Fibroblast of peridontal ligament (primary cell): ENCODE data around the gene ASPHD1.
"Not testable (repeated sequence)": the region's sequence is repeated elsewhere in the genome, so short reads cannot be mapped to it uniquely, and the experiment has no call there.

Experiments
- DNase-seq: peaks from one replicate; pipeline ENCODE4 v3.0.0-alpha.2; 2010; ENCODE audit errors: extremely low read depth

Gene ASPHD1

GRCh38 chr16:29900102-29900887, at the start of gene ASPHD1:
TSS of gene ASPHD1 (plus strand) at chr16:29900488. CDS start at chr16:29900972, 484 bp downstream.
- DNase-seq = peak; percentile 80

DNA sequence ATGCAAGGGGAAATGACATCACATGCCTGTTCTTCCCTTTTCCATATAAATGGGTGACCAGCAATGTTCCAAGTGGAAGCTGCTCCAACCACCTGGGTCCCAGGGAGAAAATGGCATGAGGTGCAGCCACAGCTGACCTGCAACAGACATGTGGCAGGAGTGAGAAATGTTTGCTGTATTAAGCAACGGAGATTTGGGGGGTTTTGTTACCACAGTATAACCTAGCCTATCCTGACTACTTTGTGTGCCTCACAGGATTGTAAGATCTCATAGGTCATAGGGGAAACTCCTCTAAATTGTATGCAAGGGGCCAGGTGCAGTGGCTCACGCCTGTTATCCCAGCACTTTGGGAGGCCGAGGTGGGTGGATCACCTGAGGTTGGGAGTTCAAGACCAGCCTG, 49.3 kb upstream of the ASPHD1 start:
- DNase-seq = no peak

GRCh38 chr16:29852654-29853053, 47.6 kb upstream of the ASPHD1 start:
- DNase-seq = peak; percentile 54

GRCh38 chr16:29854520-29855100, 45.7 kb upstream of the ASPHD1 start:
- DNase-seq = no peak

GRCh38 chr16:29857133-29857760, 43.0 kb upstream of the ASPHD1 start:
- peak; percentile 94 for DNase-seq

- DNase-seq = no peak
Observed at GRCh38 chr16:29858149-29858849, 42.0 kb upstream of the ASPHD1 start.

- no peak for DNase-seq
Observed at GRCh38 chr16:29858974-29859373, 41.3 kb upstream of the ASPHD1 start.

GRCh38 chr16:29860218-29860617, 40.1 kb upstream of the ASPHD1 start:
- no peak for DNase-seq

GRCh38 chr16:29862383-29862883, 37.9 kb upstream of the ASPHD1 start:
- DNase-seq = no peak

- peak; percentile 98 for DNase-seq
Observed at GRCh38 chr16:29862884-29863668, 37.2 kb upstream of the ASPHD1 start, which contains the start of gene CDIPT. TSS of gene CDIPT (minus strand) at chr16:29863226. CDS start at chr16:29862857, 369 bp downstream.

- DNase-seq = no peak
Observed at GRCh38 chr16:29863669-29863984, 36.7 kb upstream of the ASPHD1 start.

DNA sequence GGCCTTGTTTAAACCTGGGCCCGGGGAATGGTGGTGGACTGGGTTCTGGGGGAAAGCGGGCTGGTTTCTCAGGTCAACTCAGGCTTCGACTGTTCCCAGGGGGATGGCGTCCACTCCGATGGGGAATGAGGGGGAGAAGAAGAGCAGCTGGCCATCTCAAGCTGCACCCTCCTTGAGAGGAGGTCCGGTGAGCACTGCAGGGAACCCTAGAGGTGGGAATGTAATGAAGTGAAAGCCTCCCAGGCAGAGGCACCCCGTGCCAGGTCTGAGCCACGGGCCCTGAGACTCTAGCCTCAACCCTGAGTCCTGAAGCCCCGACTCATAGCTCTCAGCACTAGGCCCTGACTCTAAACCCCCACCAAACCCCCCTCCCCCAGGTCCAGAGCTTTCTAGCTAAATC, 36.1 kb upstream of the ASPHD1 start:
- DNase-seq = no peak

GRCh38 chr16:29868396-29869009, 31.8 kb upstream of the ASPHD1 start:
- no peak for DNase-seq

DNA sequence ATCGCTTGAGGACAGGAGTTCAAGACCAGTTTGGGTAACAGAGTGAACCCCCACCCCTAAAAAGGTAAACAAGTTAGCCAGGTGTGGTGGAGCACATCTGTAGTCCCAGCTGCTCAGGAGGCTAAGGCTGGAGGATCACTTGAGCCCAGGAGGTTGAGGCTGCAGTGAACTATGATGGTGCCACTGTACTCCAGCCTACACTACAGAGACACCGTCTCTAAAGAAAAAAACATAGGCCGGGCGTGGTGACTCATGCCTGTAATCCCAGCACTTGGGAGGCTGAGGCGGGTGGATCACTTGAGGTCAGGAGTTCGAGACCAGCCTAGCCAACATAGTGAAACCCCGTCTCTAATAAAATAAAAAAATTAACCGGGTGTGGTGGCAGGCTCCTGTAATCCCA, 31.2 kb upstream of the ASPHD1 start:
- DNase-seq = not testable (repeated sequence)

DNA sequence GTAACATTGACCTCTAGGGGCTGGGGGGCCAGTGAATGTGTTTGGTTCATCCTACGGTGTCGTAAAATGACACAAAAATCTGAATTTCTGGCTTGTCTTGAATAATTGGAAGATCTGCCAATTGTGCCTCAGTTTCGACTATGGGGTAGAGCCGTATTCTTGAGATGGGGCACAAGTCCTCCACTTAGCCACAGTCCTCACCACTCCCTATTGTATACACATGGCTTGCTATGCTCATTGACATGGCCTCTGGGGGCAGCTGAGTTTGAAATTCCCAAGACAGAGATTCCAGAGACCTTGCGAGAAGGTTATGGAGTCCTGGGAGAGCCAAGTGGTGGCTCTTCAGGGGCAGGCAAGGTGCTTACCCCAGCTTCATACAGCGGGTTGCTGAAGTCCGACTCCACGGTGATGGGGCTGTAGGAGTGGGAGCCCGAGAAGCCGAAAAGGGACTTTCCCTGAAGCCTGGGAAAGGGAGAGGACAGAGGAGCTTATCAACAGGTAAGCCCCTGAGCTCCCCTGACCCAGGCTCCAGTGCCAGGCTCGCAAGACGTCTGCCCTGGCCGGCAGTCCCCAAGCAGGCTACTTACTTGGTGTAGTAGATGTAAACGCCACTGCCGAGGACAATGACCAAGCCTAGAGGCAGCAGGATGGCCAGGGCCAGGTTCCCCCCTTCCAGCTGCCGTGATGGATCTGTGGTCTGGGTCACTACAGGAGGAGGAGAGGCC, 28.3 kb upstream of the ASPHD1 start:
- DNase-seq = no peak

DNA sequence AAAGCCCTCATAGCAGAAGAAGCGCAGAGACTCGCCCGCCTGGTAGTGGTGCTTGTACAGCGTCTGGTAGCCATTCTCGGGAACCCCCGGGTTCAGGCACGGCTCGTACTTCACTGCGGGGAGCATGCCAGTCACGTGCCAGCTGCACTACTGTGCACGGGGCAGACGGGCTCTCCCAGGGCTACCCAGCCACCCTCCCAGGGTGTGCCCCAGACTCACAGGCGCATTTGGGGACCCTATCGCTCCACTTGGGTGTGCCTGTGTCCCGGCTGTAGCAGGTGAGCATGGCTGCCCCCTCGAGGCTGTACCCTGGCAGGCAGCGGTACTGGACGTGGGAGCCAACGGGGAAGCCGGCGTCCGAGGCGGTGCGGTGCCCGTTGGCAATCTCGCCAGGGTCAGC, 27.0 kb upstream of the ASPHD1 start:
- DNase-seq = no peak

DNA sequence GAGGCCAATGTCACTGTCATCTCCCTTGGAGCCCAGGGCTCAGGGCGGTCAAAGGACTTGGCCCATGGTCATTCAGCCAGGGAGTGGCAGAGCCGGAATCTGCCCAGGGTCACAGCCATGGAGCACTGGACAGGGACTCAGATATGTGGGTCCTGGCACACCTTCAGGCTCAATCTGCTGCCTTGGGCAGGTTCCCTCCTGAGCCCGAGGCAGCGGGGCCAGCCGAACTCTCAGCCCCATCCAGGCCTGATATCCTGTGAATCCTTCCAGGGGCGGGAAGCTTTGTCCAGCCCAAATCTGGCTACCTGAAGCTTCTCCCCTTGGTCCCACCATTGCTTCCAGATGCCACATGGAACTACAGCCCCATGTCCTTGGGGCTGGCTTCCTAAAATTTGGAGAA, 25.1 kb upstream of the ASPHD1 start:
- DNase-seq = no peak

GRCh38 chr16:29876217-29876593, 24.1 kb upstream of the ASPHD1 start:
- DNase-seq = no peak

- no peak for DNase-seq
Observed at GRCh38 chr16:29876594-29877249, 23.6 kb upstream of the ASPHD1 start.
